Muscle of arm (tissue), 14 donors: ENCODE measurements around the gene GPR158. TPM values are rescaled to one million over a fixed set of nuclear protein-coding genes. Genes with fewer than 3 reads are reported as not detected.
"Not testable (repeated sequence)": the region's sequence is repeated elsewhere in the genome, so short reads cannot be mapped to it uniquely, and the experiment has no call there.

Experiments
- DNase-seq: peaks from one replicate; pipeline ENCODE4 v3.0.0-alpha.2; 2013
- long read RNA-seq, 11 donors: transcript quantifications; one replicate each; lab custom pipeline, GENCODE V29; 2026
- polyA plus RNA-seq, 12 donors: library from polyadenylated mRNA; unstranded; fragments of 120-200 nt; gene quantifications; one replicate each; pipeline ENCODE4 v1.2.1, GENCODE V29; 2013; ENCODE audit not compliant: insufficient read length in 12 of 12

The GPR158 gene, protein sequence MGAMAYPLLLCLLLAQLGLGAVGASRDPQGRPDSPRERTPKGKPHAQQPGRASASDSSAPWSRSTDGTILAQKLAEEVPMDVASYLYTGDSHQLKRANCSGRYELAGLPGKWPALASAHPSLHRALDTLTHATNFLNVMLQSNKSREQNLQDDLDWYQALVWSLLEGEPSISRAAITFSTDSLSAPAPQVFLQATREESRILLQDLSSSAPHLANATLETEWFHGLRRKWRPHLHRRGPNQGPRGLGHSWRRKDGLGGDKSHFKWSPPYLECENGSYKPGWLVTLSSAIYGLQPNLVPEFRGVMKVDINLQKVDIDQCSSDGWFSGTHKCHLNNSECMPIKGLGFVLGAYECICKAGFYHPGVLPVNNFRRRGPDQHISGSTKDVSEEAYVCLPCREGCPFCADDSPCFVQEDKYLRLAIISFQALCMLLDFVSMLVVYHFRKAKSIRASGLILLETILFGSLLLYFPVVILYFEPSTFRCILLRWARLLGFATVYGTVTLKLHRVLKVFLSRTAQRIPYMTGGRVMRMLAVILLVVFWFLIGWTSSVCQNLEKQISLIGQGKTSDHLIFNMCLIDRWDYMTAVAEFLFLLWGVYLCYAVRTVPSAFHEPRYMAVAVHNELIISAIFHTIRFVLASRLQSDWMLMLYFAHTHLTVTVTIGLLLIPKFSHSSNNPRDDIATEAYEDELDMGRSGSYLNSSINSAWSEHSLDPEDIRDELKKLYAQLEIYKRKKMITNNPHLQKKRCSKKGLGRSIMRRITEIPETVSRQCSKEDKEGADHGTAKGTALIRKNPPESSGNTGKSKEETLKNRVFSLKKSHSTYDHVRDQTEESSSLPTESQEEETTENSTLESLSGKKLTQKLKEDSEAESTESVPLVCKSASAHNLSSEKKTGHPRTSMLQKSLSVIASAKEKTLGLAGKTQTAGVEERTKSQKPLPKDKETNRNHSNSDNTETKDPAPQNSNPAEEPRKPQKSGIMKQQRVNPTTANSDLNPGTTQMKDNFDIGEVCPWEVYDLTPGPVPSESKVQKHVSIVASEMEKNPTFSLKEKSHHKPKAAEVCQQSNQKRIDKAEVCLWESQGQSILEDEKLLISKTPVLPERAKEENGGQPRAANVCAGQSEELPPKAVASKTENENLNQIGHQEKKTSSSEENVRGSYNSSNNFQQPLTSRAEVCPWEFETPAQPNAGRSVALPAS (N-terminal part only)
- polyA plus RNA-seq = under 1 TPM in 10 of 12 donors, not detected in 2; 0.03 to 0.17 (median 0.08) TPM
- long read RNA-seq, donor 1 = 0 reads
- long read RNA-seq, donor 2 = 0 reads
- long read RNA-seq, donor 3 = 0 reads
- long read RNA-seq, donor 4 = 0 reads
- long read RNA-seq, donor 5 = 0 reads
- long read RNA-seq, donor 6 = 0 reads
- long read RNA-seq, donor 7 = 0 reads
- long read RNA-seq, donor 8 = 0 reads
- long read RNA-seq, donor 9 = 0 reads
- long read RNA-seq, donor 10 = 0 reads
- long read RNA-seq, donor 11 = 0 reads

DNA sequence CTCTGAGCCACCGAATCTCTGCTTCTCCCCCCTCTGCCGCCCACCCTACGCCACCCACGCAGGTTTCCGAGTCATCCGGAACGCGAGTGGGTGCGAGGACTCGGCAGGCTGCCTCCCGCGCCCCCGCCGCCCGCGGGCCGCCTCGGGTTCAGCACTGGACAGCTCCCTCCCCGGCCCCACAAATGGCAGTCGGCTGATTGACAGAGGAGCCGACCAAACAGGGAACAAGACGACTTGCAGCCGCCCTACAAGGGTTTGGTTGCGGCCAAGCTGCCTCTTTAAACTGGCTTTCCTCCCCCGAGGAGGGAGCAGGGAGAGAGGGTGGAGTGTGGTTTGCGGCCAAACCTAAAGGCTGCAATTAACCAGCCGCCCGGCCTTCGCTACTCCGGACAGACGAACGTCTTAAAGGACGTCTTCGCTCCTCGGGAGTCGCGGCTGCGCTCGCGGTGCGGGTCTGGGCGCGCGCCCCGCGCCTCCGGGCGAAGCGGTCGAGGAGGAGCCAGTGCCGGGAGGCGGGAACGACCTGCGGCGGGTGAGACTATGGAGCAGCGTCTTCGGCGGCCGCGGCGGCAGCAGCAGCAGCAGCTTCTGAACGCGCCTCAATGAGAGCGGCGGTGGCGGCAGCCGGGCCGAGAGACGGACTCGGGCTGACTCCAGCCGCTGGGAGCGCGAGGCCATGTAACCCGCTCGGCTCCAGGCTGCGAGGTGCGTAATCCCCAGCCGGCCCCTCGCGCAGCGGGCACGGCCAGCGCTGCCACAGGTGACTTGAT lies at the start of gene GPR158:
GPR158 (plus strand) TSS at position 541 of the 770 bp plus-strand sequence. CDS start 420 bp downstream, outside the sequence.
- DNase-seq = peak; percentile 91

DNA sequence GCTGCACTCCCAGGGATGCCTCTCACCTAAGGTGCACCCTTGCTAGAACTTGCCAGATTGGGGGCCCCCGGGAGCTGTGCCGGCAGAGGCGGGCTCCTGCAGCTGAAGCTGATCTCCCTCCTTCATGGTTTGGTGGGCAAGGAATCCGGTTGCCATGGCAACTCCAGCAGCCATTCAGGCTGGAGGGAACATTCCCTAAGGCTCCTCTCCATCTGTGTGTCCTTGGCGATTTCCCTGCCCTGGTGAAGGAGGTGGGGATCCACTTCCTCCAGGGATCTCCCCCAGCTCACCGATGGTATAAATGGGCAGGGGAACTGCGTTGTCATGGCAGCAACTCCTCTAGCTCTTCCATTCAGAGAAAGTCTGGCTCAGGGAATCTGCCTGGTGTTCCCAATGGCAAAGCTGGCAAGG lies 49.6 kb upstream of the GPR158 start:
- no peak for DNase-seq

DNA sequence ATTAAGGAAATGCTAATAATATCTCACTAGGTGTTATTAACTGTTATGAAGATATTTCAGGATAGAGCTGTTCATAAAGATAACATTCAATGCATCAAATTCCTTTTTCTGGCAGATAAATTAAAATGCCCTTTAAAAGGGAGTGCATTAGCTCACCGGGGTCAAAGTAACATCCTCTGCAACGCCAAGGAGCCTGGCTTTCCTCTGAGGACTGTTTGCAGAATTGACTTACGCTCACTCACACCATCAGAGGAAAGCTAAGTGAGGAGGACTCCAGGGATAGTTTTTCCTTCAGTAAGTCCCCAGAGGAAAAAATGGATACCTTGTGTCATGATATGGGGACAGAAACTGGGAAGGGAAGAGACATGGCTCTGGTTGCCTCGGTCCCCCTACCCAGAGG lies 45.2 kb upstream of the GPR158 start:
- no peak for DNase-seq

DNA sequence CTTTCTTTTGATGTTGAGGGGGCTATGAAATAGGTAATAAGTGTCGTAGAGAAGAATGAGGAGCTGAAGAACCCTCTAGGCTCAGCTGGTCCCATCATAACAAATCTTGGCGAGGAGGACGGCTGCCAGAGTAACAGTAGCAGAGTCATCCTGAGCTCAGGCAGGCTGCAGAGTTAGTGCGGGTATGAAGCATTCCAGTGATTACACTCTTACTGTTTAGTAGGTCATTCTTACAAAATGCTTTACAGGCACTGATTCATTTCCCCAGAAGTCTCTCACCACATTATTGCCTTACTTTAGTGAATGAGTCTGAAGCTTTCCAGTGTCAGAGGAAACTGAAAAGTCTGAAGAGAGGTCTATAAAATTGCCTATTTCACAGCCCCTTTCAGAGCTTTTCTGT lies 43.9 kb upstream of the GPR158 start:
- no peak for DNase-seq

DNA sequence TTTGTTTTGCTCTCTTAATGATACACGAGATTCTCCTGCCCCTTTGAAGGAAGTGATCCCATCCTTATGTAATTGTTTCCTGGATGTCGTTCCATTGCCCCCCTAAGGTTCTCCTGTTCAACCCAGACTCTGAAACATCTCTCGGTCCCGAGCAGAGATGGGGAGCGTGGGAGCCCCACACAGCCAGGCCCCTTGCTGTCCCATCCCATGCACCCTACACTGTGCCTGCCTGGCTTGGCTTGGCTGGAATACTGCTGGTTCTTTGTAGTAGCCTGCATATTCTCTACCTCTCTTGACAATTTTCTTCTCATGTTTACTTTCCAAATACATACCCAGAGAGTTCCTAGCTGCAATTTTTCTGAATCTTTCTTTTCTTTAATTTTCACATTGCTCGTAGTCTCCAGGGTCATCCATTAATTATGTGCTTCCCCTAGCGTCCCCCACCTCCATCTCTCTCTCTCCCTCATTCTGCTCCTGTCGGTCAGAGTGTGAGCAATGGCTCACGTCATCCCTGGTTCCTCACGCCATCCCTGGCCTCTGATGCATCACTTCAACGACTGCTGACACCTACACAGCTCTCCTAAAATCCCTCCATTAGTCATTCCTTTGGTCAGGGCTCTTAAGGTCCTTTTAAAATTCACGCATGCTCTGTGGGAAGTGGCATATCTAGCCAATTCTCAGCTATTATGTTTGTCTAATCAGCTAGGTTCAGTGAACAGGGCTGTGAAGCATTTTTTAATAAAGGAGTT lies 32.5 kb upstream of the GPR158 start:
- DNase-seq = no peak

DNA sequence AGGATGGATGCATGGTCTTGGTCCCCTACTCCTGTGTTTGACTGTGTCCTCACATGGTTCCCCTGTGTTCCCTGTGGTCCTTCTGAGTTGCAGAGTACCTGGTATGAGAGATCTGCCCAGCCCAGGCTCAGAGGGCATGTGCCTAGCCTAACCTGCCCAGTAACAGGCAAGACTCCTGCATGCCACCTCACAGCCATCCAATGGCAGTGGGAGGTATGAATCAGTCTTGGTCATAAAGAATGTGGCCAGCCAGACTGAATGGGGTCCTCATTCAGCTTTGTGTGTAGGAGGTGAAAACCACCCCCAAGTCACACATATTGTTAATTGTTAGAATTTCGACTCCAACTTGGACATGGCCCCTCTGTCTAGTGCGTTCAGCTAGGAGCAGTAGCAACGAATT lies 17.2 kb upstream of the GPR158 start:
- DNase-seq = no peak

DNA sequence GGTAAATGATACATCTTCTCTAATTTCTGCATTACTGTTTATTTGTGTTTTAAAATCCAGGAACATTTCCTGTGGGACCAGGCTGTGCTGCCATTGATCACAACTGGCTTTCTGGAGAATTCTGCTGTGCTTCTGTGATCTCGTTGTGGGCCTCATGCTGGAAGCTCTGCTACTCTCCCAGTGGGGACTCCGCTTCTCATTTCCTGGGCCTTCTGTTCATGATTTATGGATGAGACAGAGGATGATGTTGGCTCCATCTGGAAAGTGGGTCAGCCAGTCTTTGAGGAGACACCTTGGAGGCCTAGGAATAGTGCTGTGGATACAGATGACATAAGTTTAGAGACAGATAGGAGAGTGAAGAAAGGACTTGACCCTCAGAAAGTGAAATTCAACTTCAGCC lies 15.2 kb upstream of the GPR158 start:
- no peak for DNase-seq

DNA sequence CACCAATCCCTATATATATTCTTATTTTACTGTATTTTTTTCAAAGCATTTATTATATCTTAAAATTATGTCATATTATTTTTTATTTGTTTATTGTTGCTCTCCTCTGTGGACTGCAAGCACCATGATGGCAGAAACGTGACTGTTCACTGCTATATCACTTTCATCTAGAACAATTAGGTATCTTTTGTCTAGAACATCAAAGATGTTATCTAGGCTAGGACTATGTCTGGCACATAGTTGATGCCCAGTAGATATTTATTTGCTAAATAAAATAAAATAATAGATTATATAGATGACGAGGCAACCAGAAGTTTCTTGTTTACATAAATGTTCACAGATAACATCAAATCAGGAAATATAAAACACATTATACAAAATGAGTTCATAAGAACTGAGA lies 12.4 kb upstream of the GPR158 start:
- DNase-seq = no peak

DNA sequence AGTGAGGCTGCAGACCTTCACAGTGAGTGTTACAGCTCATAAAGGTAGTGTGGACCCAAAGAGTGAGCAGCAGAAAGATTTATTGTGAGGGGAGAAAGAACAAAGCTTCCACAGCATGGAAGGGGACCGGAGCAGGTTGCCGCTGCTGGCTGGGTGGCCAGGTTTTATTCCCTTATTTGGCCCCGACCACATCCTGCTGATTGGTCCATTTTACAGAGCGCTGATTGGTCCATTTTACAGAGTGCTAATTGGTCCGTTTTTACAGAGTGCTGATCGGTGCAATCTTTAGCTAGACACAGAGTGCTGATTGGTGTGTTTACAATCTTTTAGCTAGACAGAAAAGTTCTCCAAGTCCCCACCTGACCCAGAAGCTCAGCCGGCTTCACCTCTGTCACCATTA lies 11.3 kb upstream of the GPR158 start:
- not testable (repeated sequence) for DNase-seq

DNA sequence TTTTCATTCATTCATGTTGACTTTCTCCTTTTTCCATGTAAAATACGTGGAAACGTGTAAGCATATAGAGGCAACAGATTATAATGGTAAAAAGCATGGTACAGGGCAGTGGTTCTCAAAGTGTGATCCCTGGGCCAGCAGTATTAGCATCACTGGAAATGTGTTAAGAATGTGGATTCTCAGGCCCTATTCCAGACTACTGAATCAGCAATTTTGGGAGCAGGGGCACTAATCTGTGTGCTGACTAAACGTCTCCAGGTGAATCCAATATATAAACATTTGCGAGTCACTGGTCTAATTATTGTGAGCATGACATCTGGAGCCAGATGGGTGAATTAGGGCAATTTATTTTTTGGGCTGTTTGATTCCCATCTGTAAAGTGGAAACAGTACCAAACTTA lies 5.1 kb upstream of the GPR158 start:
- DNase-seq = no peak

DNA sequence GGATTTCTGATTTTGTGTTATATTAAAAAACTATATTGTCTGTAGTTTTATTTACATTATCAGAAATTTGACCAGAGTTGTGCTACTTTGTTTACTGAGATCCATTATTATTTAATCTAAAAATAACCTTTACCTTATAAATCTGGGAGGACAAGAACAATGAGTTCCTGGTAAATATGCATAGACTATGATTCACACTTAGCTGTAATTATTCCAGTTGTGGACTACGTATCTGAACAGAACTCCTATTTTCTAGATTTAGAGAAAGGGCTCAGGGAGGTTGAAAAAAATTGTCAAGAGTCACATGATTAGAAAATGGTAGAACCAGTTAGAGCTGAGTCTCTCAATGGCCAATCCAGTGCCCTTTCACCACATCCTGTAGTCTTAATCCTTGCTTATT lies 4.2 kb upstream of the GPR158 start:
- DNase-seq = no peak

DNA sequence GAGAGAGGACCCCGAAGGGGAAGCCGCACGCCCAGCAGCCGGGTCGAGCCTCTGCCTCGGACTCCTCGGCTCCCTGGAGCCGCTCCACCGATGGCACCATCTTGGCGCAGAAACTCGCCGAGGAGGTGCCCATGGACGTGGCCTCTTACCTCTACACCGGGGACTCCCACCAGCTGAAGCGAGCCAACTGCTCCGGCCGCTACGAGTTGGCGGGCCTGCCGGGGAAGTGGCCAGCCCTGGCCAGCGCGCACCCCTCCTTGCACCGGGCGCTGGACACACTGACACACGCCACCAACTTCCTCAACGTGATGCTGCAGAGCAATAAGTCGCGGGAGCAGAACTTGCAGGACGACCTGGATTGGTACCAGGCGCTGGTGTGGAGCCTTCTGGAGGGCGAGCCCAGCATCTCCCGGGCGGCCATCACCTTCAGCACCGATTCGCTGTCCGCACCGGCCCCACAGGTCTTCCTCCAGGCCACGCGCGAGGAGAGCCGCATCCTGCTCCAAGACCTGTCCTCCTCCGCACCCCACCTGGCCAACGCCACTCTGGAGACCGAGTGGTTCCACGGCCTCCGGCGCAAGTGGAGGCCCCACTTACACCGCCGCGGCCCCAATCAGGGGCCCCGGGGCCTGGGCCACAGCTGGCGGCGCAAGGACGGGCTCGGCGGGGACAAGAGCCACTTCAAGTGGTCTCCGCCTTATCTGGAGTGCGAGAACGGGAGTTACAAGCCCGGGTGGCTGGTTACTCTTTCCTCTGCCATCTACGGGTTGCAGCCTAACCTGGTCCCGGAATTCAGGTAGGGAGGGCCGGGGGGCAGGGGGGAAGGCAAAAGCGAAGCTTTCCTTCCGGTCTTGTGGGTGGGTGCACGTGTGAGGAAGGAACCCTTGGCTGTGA lies 973 bp downstream of the GPR158 start:
- no peak for DNase-seq

DNA sequence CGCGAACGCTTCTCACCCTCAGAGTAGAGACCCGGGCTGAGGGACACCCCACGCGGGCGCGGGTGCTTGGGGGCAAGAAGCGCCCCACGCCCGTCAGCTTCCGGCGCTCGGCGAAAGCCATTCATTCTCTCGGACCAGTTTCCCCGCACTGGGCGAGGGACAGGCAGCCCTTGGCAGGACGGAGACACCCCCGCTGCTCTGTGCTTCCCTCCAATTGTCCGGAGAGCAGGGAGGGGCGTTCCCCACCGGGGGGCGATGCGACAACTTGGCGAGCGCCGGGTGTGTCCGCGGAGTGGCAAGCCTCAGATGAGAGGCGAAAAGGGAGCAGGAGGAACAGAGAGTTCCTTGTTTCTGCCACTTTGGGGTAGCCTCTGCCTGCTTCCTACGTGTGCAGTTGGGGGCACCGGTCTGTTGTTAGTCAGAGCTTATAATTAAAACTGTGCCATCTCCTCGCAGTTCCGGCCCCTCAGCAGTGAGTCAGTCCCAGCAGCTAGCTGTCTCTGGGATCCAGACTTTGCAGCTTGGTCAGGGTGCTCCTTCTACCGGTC lies 1.7 kb downstream of the GPR158 start:
- no peak for DNase-seq

DNA sequence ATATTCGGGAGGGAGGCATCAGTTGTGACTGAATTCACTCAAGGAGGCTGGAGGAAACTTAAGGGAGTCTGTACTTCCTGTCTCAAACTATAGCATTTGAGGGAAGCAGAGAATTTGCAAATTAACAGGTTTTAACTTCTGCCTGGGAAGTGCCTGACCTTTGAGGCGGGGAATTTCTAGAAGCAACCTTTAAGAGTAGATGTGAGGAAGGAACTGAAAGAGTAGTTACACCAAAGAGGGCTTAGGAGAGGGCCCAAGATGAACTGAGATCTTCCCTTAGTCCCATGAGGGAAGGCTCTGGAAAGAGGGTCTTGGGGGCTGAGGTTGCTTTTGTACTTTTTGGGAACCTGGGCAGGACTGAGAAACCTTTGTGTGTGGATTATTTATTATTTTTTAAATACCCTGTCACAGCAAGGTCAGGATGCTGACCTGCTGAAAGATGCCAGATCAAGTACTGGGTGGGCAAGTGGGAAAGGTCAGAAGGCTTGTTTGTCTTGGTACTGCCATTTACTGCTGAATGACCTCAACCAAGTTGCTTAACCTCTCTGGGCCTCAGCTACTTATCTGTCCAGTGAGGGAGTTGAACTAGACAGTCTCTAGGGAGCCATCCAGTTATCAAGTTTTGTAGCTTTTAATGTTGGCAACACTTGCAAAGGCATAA lies 2.4 kb downstream of the GPR158 start:
- no peak for DNase-seq

DNA sequence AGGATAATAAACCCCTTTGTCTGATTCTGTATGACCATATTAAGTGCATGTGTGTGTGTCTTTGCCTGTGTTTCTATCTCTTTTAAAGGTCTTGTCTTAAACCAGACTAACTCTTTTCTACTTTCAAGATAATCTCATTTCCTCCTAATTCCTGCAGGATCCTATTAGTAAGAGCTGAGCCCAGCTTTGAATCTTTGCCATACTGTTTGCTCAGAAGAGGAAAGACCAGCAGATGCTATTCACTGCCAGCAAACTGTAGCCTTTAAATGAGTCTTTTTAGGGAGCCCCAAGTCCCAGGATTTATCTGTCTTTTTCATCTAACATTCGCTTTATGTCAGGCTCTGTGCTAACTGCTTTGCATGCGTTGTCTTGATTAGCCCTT lies 2.9 kb downstream of the GPR158 start:
- DNase-seq = no peak

DNA sequence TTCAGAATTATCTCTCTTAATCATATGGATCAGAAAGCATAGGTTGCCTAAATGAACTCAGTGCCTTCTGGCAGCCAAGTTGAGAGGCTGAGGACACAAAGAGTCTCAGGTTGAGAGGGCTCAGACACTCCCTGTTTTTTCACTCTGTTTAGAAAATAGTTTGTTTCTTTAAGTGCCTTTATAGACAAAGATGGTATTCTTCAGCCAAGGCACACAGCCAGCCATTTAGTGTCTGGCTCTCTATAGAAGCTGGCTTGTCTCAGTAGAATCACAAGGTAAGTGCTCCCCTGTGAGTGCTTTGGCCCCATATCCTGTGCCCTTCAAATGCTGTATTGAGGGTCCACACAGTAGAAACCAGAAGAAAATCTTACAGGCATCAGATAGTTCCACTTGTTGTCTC lies 3.6 kb downstream of the GPR158 start:
- DNase-seq = no peak

DNA sequence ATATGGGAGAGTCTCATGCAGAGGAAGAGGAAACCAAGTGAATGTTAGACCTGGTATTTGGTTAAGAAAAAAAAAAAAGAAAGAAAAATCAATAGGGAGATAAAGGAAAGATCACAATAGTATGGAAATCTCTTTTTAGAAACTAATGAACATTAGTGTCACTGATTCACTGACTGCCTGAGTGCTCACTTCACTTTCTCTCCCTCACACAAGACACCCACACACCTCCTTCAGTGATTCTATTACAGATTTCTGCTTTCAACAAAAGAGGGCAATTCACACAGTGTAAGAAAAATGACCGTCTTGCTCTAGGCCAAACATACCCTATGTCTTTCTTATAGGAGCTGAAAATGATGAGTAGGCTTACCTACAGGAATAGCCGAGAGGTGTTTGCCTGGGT lies 6.0 kb downstream of the GPR158 start:
- no peak for DNase-seq

DNA sequence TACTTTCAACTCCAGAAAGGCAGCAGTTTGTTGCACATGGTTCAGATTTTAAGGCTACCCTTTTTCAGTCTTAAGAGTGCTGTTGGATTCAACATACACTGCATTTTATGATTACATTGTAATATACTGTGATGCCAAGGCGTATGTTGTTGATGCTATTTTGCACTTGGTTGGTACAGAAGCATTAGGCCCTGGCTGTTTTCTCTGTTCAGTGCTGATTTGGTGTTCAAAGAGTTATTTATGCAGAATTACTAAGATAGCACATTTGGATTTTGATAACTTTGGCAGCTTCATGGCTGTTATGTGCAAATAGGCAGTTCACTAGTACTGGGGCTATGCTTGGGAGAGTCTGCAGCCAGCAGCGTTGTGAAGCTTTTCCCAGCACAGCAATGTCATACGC lies 7.8 kb downstream of the GPR158 start:
- no peak for DNase-seq
